Panc1 (cell line): ENCODE data around the gene USP9X. TPM values are rescaled to one million over a fixed set of nuclear protein-coding genes. Genes with fewer than 3 reads are reported as not detected.

Experiments used
- ATAC-seq: fragments of 200-7000 bp; cut with Tn5 transposase; 2 replicates; pipeline ENCODE4 v1.9.1; 2020; ENCODE audit warnings: mild to moderate bottlenecking, moderate library complexity
- BruUV-seq: library from RNA; stranded (reverse); fragments of 400-500 nt; replicated peaks from 2 replicates; lab custom pipeline; 2021; lab: Mats Ljungman, UMichigan
- CTCF ChIA-PET: fragments of 300-600 bp; sonication (Branson Sonifier 250); formaldehyde crosslinking; loops from one replicate; lab custom pipeline; 2022; ENCODE audit warnings: antibody characterized with exemption; lab: Charles Lee
- POLR2A ChIA-PET: fragments of 300-600 bp; sonication (Branson Sonifier 250); formaldehyde crosslinking; loops from one replicate; lab custom pipeline; 2022; ENCODE audit warnings: antibody characterized with exemption; lab: Charles Lee
- DNase-seq: peaks from one replicate; pipeline ENCODE4 v3.0.0-alpha.2; 2010; ENCODE audit warnings: low read depth, low spot score
- H3K27ac ChIP-seq: 2 replicates; pipeline ENCODE4 v1.5.1; 2011; ENCODE audit warnings: mild to moderate bottlenecking, low read length, inconsistent platforms
- H3K27me3 ChIP-seq: fragments of 200-500 bp; sonication (Bioruptor generic); 2 replicates; pipeline ENCODE4 v1.6.0; 2014; ENCODE audit warnings: low read length, inconsistent platforms; ENCODE audit not compliant: control insufficient read depth, insufficient read depth
- H3K36me3 ChIP-seq: fragments of 200-500 bp; sonication (Bioruptor generic); 2 replicates; pipeline ENCODE4 v1.5.1; 2014; ENCODE audit warnings: inconsistent platforms, mild to moderate bottlenecking, low read length, moderate library complexity; ENCODE audit not compliant: control insufficient read depth, insufficient read depth
- H3K4me1 ChIP-seq: 2 replicates; pipeline ENCODE4 v1.5.1; 2011; ENCODE audit warnings: inconsistent platforms, mild to moderate bottlenecking, low read length, moderate library complexity; ENCODE audit not compliant: control insufficient read depth, insufficient read depth
- H3K4me3 ChIP-seq, 2 experiments: 2 replicates each; pipeline ENCODE4 v1.5.1; 2011 to 2012; ENCODE audit warnings: low read depth in 2 of 2, low read length in 2 of 2, mild to moderate bottlenecking in 2 of 2, inconsistent platforms in 1 of 2, moderate library complexity in 1 of 2
- H3K9me3 ChIP-seq: fragments of 200-500 bp; sonication (Bioruptor generic); 2 replicates; pipeline ENCODE4 v1.5.1; 2014; ENCODE audit warnings: low read depth, mild to moderate bottlenecking, inconsistent platforms, low read length, moderate library complexity; ENCODE audit not compliant: control insufficient read depth, insufficient read depth
- POLR2AphosphoS5 ChIP-seq: IDR thresholded peaks from 2 replicates; pipeline ENCODE4 v1.6.1; 2012; ENCODE audit warnings: mild to moderate bottlenecking, low read depth, low read length, moderate library complexity
- REST ChIP-seq, 2 experiments: IDR thresholded peaks; 2 replicates each; pipeline ENCODE4 v1.6.1; 2011 to 2012; ENCODE audit warnings: low read depth in 2 of 2, control low read depth in 1 of 2, low read length in 1 of 2, mild to moderate bottlenecking in 1 of 2, moderate library complexity in 1 of 2; ENCODE audit not compliant: insufficient read depth in 1 of 2
- SIN3A ChIP-seq: IDR thresholded peaks from 2 replicates; pipeline ENCODE4 v1.6.1; 2012; ENCODE audit warnings: low read depth, mild to moderate bottlenecking, low read length, moderate library complexity, borderline replicate concordance; ENCODE audit not compliant: insufficient read depth
- TCF7L2 ChIP-seq: IDR thresholded peaks from 2 replicates; pipeline ENCODE4 v1.6.1; 2011; ENCODE audit warnings: mild to moderate bottlenecking, low read depth, low read length, inconsistent platforms
- in situ Hi-C: cut with HindIII; loops from 2 replicates; pipeline ENCODE4 v1.10.0; 2016; ENCODE audit warnings: low sequenced_read_pairs, low pct_unique_long_range_greater_than_20kb
- intact Hi-C: fragments of 100-400 bp; cut with micrococcal nuclease; formaldehyde crosslinking; loops from one replicate; pipeline ENCODE4 v1.10.0; 2022; ENCODE audit not compliant: unreplicated experiment
- total RNA-seq: library from RNA; stranded (reverse); gene quantifications from one replicate; pipeline ENCODE4 v1.2.1, GENCODE V29; 2021; ENCODE audit not compliant: unreplicated experiment
- TF ChIP-seq, protein P1 (sequence below): fragments of 450-650 bp; IDR thresholded peaks from 2 replicates; pipeline ENCODE4 v1.5.1; 2017; ENCODE audit warnings: mild to moderate bottlenecking

USP9X gene
- total RNA-seq, 1 experiment from 2014 or later: 44.4 TPM

GRCh38 chrX:41198410-41198809, 113.2 kb downstream of the USP9X start:
- no peak overlapping the region for H3K4me3 ChIP-seq
- DNase-seq (no peak), ATAC-seq (no peak)
- no TSS peak for BruUV-seq
- H3K36me3 ChIP-seq: peaks cover 5% of the 10 kb centered on the region; the same call in 1 of the 2 replicates
- no peaks in the 10 kb centered on the region for H3K9me3 ChIP-seq
- ChIA-PET POLR2A (no interaction called here), CTCF (no interaction called here)
- H3K27ac ChIP-seq: no peak overlapping the region
- in situ Hi-C loops (no loop called here), intact Hi-C loops (no loop called here)
- H3K27me3 ChIP-seq: no peaks in the 10 kb centered on the region
- TF ChIP-seq, protein P1, sequence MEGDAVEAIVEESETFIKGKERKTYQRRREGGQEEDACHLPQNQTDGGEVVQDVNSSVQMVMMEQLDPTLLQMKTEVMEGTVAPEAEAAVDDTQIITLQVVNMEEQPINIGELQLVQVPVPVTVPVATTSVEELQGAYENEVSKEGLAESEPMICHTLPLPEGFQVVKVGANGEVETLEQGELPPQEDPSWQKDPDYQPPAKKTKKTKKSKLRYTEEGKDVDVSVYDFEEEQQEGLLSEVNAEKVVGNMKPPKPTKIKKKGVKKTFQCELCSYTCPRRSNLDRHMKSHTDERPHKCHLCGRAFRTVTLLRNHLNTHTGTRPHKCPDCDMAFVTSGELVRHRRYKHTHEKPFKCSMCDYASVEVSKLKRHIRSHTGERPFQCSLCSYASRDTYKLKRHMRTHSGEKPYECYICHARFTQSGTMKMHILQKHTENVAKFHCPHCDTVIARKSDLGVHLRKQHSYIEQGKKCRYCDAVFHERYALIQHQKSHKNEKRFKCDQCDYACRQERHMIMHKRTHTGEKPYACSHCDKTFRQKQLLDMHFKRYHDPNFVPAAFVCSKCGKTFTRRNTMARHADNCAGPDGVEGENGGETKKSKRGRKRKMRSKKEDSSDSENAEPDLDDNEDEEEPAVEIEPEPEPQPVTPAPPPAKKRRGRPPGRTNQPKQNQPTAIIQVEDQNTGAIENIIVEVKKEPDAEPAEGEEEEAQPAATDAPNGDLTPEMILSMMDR: no peak
- TF ChIP-seq SIN3A: no peak
- TF ChIP-seq TCF7L2: no peak
- no peak for TF ChIP-seq POLR2AphosphoS5
- TF ChIP-seq REST (IDR thresholded peaks at IDR 0.05; ENCODE audit: insufficient read depth in 1 of 2, low read depth in 2 of 2, low read length in 1 of 2): no peak
- H3K4me1 ChIP-seq: no peaks in the 10 kb centered on the region

DNA sequence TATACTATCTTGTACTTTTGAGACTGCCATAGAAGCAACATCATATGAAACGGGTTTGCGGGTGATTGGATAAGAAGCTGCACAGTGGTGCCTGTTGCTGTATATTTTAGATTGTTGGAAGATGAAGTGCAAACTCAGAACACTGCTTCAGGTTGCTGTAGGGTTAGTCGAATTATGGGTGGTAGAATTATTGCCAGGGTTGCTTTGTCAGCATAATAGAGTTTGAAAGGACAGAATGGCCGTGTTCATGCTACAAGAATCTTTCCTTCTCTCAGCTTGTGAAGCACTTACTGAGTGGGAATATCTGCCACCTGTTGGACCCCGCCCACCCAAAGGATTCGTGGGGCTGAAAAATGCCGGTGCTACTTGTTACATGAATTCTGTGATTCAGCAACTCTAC, 115.5 kb downstream of the USP9X start:
- BruUV-seq: no TSS peak
- Histone ChIP-seq H3K4me3 (no peak overlapping the region), H3K27ac (no peak overlapping the region), H3K36me3 (peaks cover 5% of the 10 kb centered on the region; the same call in 1 of the 2 replicates), H3K27me3 (no peaks in the 10 kb centered on the region), H3K9me3 (no peaks in the 10 kb centered on the region), H3K4me1 (no peaks in the 10 kb centered on the region)
- in situ Hi-C loops: no loop called here
- DNase-seq (no peak), ATAC-seq (no peak)
- ChIA-PET CTCF (no interaction called here), POLR2A (no interaction called here)
- TF ChIP-seq TCF7L2 (no peak), REST (IDR thresholded peaks at IDR 0.05; ENCODE audit: insufficient read depth in 1 of 2, low read depth in 2 of 2, low read length in 1 of 2) (no peak), POLR2AphosphoS5 (no peak), SIN3A (no peak)
- TF ChIP-seq, protein P1: no peak
- intact Hi-C loops: no loop called here
